Left ventricle myocardium inferior (tissue), 1 donor: Measurements from ENCODE around the gene BCAT1. TPM values are rescaled to one million over a fixed set of nuclear protein-coding genes. Genes with fewer than 3 reads are reported as not detected.
A peak's percentile ranks its signal among the peaks of the same experiment; 100 is the strongest.

ENCODE experiments used
- DNase-seq: peaks from one replicate; pipeline ENCODE4 v3.0.0-alpha.2; 2020
- H3K27ac ChIP-seq: fragments of 200-600 bp; replicated peaks from 2 replicates; pipeline ENCODE4 v1.8.0; 2021
- H3K27me3 ChIP-seq: fragments of 200-600 bp; 2 replicates; pipeline ENCODE4 v1.8.0; 2021; ENCODE audit warnings: low read depth
- H3K36me3 ChIP-seq: fragments of 200-600 bp; 2 replicates; pipeline ENCODE4 v1.8.0; 2021
- H3K4me1 ChIP-seq: fragments of 200-600 bp; 2 replicates; pipeline ENCODE4 v1.8.0; 2021
- H3K4me3 ChIP-seq: fragments of 200-600 bp; 2 replicates; pipeline ENCODE4 v1.8.0; 2021; ENCODE audit warnings: mild to moderate bottlenecking, moderate library complexity
- H3K9me3 ChIP-seq: fragments of 200-600 bp; replicated peaks from 2 replicates; pipeline ENCODE4 v1.8.0; 2021
- CTCF ChIP-seq: fragments of 200-600 bp; IDR thresholded peaks from 2 replicates; pipeline ENCODE4 v1.8.0; 2021; ENCODE audit warnings: antibody characterized with exemption, mild to moderate bottlenecking, borderline replicate concordance
- intact Hi-C: fragments of 100-400 bp; cut with micrococcal nuclease; formaldehyde crosslinking; loops from one replicate; pipeline ENCODE4 v1.11.0; 2022
- total RNA-seq: library from RNA; stranded (reverse); fragmentation: NEBNext Ultra II Directional; extraction: Animal tissue kit (Norgen Biotek cat#: 25700); gene quantifications from one replicate; pipeline ENCODE4 v1.2.1, GENCODE V29; 2021
- donor health status: DM: no; HTN: yes; CAD: no; lungs with severe emphysema.

BCAT1 gene
- total RNA-seq, 1 donor from 2014 or later = 4.3 TPM

- peaks cover 28% of the 10 kb centered on the region for H3K9me3 ChIP-seq
- no peak for TF ChIP-seq CTCF
- intact Hi-C loops = no loop called here
- H3K4me1 ChIP-seq = no peaks in the 10 kb centered on the region
- H3K4me3 ChIP-seq = no peak overlapping the region
- DNase-seq = peak; percentile 16
- no peak overlapping the region for H3K27ac ChIP-seq
- H3K36me3 ChIP-seq = no peaks in the 10 kb centered on the region
- no peaks in the 10 kb centered on the region for H3K27me3 ChIP-seq
Measured at GRCh38 chr12:24979329-24979728, 30.4 kb upstream of the BCAT1 start.

- no peak for DNase-seq
- Histone ChIP-seq H3K27ac (no peak overlapping the region), H3K36me3 (no peaks in the 10 kb centered on the region), H3K9me3 (peaks cover 12% of the 10 kb centered on the region), H3K27me3 (no peaks in the 10 kb centered on the region), H3K4me3 (no peak overlapping the region), H3K4me1 (no peaks in the 10 kb centered on the region)
- intact Hi-C loops = no loop called here
- TF ChIP-seq CTCF = no peak
Measured at GRCh38 chr12:24977711-24978110, 28.8 kb upstream of the BCAT1 start.

- DNase-seq = no peak
- no peak for TF ChIP-seq CTCF
- H3K9me3 ChIP-seq = peaks cover 5% of the 10 kb centered on the region
- no peak overlapping the region for H3K27ac ChIP-seq
- H3K4me3 ChIP-seq = no peak overlapping the region
- H3K27me3 ChIP-seq = no peaks in the 10 kb centered on the region
- H3K36me3 ChIP-seq = no peaks in the 10 kb centered on the region
- H3K4me1 ChIP-seq = no peaks in the 10 kb centered on the region
- intact Hi-C loops = no loop called here
Measured at GRCh38 chr12:24977060-24977459, 28.2 kb upstream of the BCAT1 start.

- Histone ChIP-seq H3K9me3 (no peaks in the 10 kb centered on the region), H3K4me1 (no peaks in the 10 kb centered on the region), H3K27me3 (no peaks in the 10 kb centered on the region), H3K36me3 (no peaks in the 10 kb centered on the region), H3K27ac (no peak overlapping the region), H3K4me3 (no peak overlapping the region)
- no peak for TF ChIP-seq CTCF
- intact Hi-C loops = no loop called here
- DNase-seq = no peak
Measured at GRCh38 chr12:24975425-24975824, 26.5 kb upstream of the BCAT1 start.

GRCh38 chr12:24974216-24974615 lies 25.3 kb upstream of the BCAT1 start:
- Histone ChIP-seq H3K36me3 (no peaks in the 10 kb centered on the region), H3K27me3 (no peaks in the 10 kb centered on the region), H3K4me3 (no peak overlapping the region), H3K27ac (no peak overlapping the region), H3K9me3 (no peaks in the 10 kb centered on the region), H3K4me1 (no peaks in the 10 kb centered on the region)
- no peak for TF ChIP-seq CTCF
- intact Hi-C loops = no loop called here
- DNase-seq = no peak

- no peak for TF ChIP-seq CTCF
- intact Hi-C loops = no loop called here
- no peak overlapping the region for H3K4me3 ChIP-seq
- H3K27ac ChIP-seq = no peak overlapping the region
- H3K4me1 ChIP-seq = no peaks in the 10 kb centered on the region
- H3K27me3 ChIP-seq = no peaks in the 10 kb centered on the region
- DNase-seq = no peak
- H3K36me3 ChIP-seq = no peaks in the 10 kb centered on the region
- no peaks in the 10 kb centered on the region for H3K9me3 ChIP-seq
Measured at GRCh38 chr12:24972078-24972477, 23.2 kb upstream of the BCAT1 start.
